ENCODE results near the gene TSPAN33. TPM values are rescaled to one million over a fixed set of nuclear protein-coding genes. Genes with fewer than 3 reads are reported as not detected.

The TSPAN33 gene
- total and polyA plus RNA-seq, 9 of the 15 experiments (the other 6 are each of a cell fraction or from before 2014, with no cell fraction given) = 0.03 to 1.5 (median 0.23) TPM; not detected in 2

- Histone ChIP-seq H3K9me3 (replicated peaks; ENCODE audit: control insufficient read depth, insufficient read depth, low read depth, low read length) (peaks cover 2% of the 10 kb centered on the region), H3K4me3 (no peak overlapping the region), H4K20me1 (replicated peaks; ENCODE audit: control insufficient read depth, insufficient read depth, low read length) (no peaks in the 10 kb centered on the region), H3K9me1 (ENCODE audit: control insufficient read depth, insufficient read depth, low read length) (no peaks in the 10 kb centered on the region), H3K36me3 (ENCODE audit: control insufficient read depth, insufficient read depth, low read length) (no peaks in the 10 kb centered on the region), H2AFZ (ENCODE audit: low read depth, low read length) (no peak overlapping the region), H3K27me3 (ENCODE audit: control insufficient read depth in 2 of 2, insufficient read depth in 2 of 2, low read length in 2 of 2) (peaks cover 39 to 66% of the 10 kb centered on the region in 2 experiments), H3K4me1 (replicated peaks in 1 of 2; ENCODE audit: control insufficient read depth in 2 of 2, insufficient read depth in 2 of 2, low read length in 2 of 2) (peaks cover 0 to 9% of the 10 kb centered on the region in 2 experiments; a peak in 1 of 5 replicates), H3K9ac (ENCODE audit: insufficient read depth in 1 of 2, low read depth in 2 of 2, low read length in 2 of 2) (no peak overlapping the region), H3K79me2 (ENCODE audit: control insufficient read depth, insufficient read depth, low read length) (no peaks in the 10 kb centered on the region), H3K27ac (ENCODE audit: extremely low read depth, low read depth, low read length) (no peak overlapping the region), H3K4me2 (ENCODE audit: insufficient read depth, low read length) (no peak overlapping the region)
- 38% methylated on average over 28 of the region's 50 CpGs for WGBS (ENCODE audit: insufficient coverage, low coverage, missing lambda C conversion rate)
- CTCF ChIA-PET (ENCODE audit: low intra/inter-chr PET ratio) = no interaction called here
- DNase-seq (ENCODE audit: extremely low read depth in 1 of 4, low spot score in 3 of 4) (no peak), FAIRE-seq (no peak), ATAC-seq (no peak)
- POLR2A ChIA-PET = interaction anchor here (2.1 kb wide), 1 partner anchor 12 kb away, joined by 8 read pairs; no protein-coding TSS in a partner anchor
- intact Hi-C loops (cut with micrococcal nuclease) = no loop called here
- in situ Hi-C loops (cut with MboI) = no loop called here
- BruUV-seq (replicated peaks) = no TSS peak
- TF ChIP-seq ZC3H8 (IDR thresholded peaks at IDR 0.05) (no peak), SMARCB1 (IDR thresholded peaks at IDR 0.05; ENCODE audit: insufficient read length, low read depth) (no peak), GTF2F1 (IDR thresholded peaks at IDR 0.05; ENCODE audit: low read depth, low read length) (no peak), ZNF668 (CRISPR knock-in tag; IDR thresholded peaks at IDR 0.05) (no peak)
Observed at GRCh38 chr7:129126314-129126713, 18.2 kb upstream of the TSPAN33 start.

GRCh38 chr7:129127154-129127553 lies 17.4 kb upstream of the TSPAN33 start:
- Histone ChIP-seq H3K9me1 (ENCODE audit: control insufficient read depth, insufficient read depth, low read length) (no peaks in the 10 kb centered on the region), H3K9ac (ENCODE audit: insufficient read depth in 1 of 2, low read depth in 2 of 2, low read length in 2 of 2) (no peak overlapping the region), H3K4me3 (no peak overlapping the region), H3K4me2 (ENCODE audit: insufficient read depth, low read length) (no peak overlapping the region), H3K27me3 (ENCODE audit: control insufficient read depth in 2 of 2, insufficient read depth in 2 of 2, low read length in 2 of 2) (peaks cover 41 to 70% of the 10 kb centered on the region in 2 experiments), H3K27ac (ENCODE audit: extremely low read depth, low read depth, low read length) (no peak overlapping the region), H3K4me1 (replicated peaks in 1 of 2; ENCODE audit: control insufficient read depth in 2 of 2, insufficient read depth in 2 of 2, low read length in 2 of 2) (peaks cover 0 to 9% of the 10 kb centered on the region in 2 experiments; a peak in 1 of 5 replicates), H4K20me1 (replicated peaks; ENCODE audit: control insufficient read depth, insufficient read depth, low read length) (no peaks in the 10 kb centered on the region), H3K36me3 (ENCODE audit: control insufficient read depth, insufficient read depth, low read length) (no peaks in the 10 kb centered on the region), H2AFZ (ENCODE audit: low read depth, low read length) (no peak overlapping the region), H3K79me2 (ENCODE audit: control insufficient read depth, insufficient read depth, low read length) (no peaks in the 10 kb centered on the region), H3K9me3 (replicated peaks; ENCODE audit: control insufficient read depth, insufficient read depth, low read depth, low read length) (no peaks in the 10 kb centered on the region)
- intact Hi-C loops (cut with micrococcal nuclease) = no loop called here
- POLR2A ChIA-PET = interaction anchor here (1.1 kb wide), 1 partner anchor 10 kb away, joined by 4 read pairs; no protein-coding TSS in a partner anchor
- DNase-seq (ENCODE audit: extremely low read depth in 1 of 4, low spot score in 3 of 4) = no peak
- no peak for FAIRE-seq
- no TSS peak for BruUV-seq (replicated peaks)
- ATAC-seq = no peak
- in situ Hi-C loops (cut with MboI) = no loop called here
- TF ChIP-seq POLR3A (IDR thresholded peaks at IDR 0.05; ENCODE audit: borderline replicate concordance, extremely low read depth, insufficient read depth, insufficient read length) = no peak
- CTCF ChIA-PET (ENCODE audit: low intra/inter-chr PET ratio) = no interaction called here
- WGBS (ENCODE audit: insufficient coverage, low coverage, missing lambda C conversion rate) = 30% methylated on average over 18 of the region's 24 CpGs

Measured in K562 (cell line).